SK-N-SH (cell line): ENCODE measurements around the gene ORC3. TPM values are rescaled to one million over a fixed set of nuclear protein-coding genes. Genes with fewer than 3 reads are reported as not detected.

Experiments used
- CTCF ChIA-PET: fragments of 300-600, 350-600 bp; formaldehyde crosslinking; extraction: SDS; loops from one replicate; lab custom pipeline; 2021; lab: Yijun Ruan, JAX
- POLR2A ChIA-PET: fragments of 350-600 bp; sonication (Branson Sonifier 250); formaldehyde crosslinking; extraction: SDS; loops from one replicate; lab custom pipeline; 2020; ENCODE audit warnings: antibody characterized with exemption, inconsistent platforms; lab: Yijun Ruan, JAX
- DNase-seq: peaks from one replicate; pipeline ENCODE4 v3.0.0; 2012
- H2AFZ ChIP-seq: fragments of 200-600 bp; sonication (generic); 2 replicates; pipeline ENCODE4 v1.8.1; 2016; ENCODE audit warnings: antibody characterized with exemption, mild to moderate bottlenecking, low read depth
- H3F3A ChIP-seq: fragments of 200-600 bp; sonication (generic); replicated peaks from 2 replicates; pipeline ENCODE3; 2016; ENCODE audit warnings: antibody characterized with exemption, mild to moderate bottlenecking; ENCODE audit not compliant: insufficient read depth
- H3K27ac ChIP-seq, 2 experiments: fragments of 200-500 bp in 1 of 2; fragments of 200-600 bp in 1 of 2; sonication (Bioruptor generic) in 1 of 2; sonication (generic), shearing (Covaris generic) in 1 of 2; 2 replicates each; pipeline versions ENCODE4 v1.5.1 to v1.6.1; 2014 to 2016; ENCODE audit warnings: low read depth in 2 of 2, inconsistent platforms in 1 of 2, low read length in 1 of 2, mild to moderate bottlenecking in 1 of 2, mixed read lengths in 1 of 2
- H3K27me3 ChIP-seq: fragments of 200-600 bp; sonication (generic), shearing (Covaris generic); 2 replicates; pipeline ENCODE4 v1.6.1; 2016; ENCODE audit warnings: mixed run types; ENCODE audit not compliant: insufficient read depth
- H3K36me3 ChIP-seq, 2 experiments: fragments of 200-500 bp in 1 of 2; fragments of 200-600 bp in 1 of 2; sonication (Bioruptor generic) in 1 of 2; sonication (generic) in 1 of 2; replicated peaks in 1 of 2; 2 replicates each; pipeline versions ENCODE3 to v1.5.1; 2014 to 2016; ENCODE audit warnings: low read length in 1 of 2, mild to moderate bottlenecking in 1 of 2; ENCODE audit not compliant: insufficient read depth in 2 of 2, control insufficient read depth in 1 of 2
- H3K4me1 ChIP-seq, 2 experiments: fragments of 200-500 bp in 1 of 2; fragments of 200-600 bp in 1 of 2; sonication (Bioruptor generic) in 1 of 2; sonication (generic), shearing (Covaris generic) in 1 of 2; 2 replicates each; pipeline versions ENCODE4 v1.5.1 to v1.6.1; 2014 to 2016; ENCODE audit warnings: low read depth in 1 of 2, low read length in 1 of 2, mixed run types in 1 of 2; ENCODE audit not compliant: insufficient read depth in 2 of 2, control insufficient read depth in 1 of 2
- H3K4me2 ChIP-seq: fragments of 200-600 bp; sonication (generic), shearing (Covaris generic); 2 replicates; pipeline ENCODE4 v1.6.1; 2017; ENCODE audit warnings: mixed run types
- H3K4me3 ChIP-seq, 2 experiments: fragments of 200-500 bp in 1 of 2; fragments of 200-600 bp in 1 of 2; sonication (Bioruptor generic) in 1 of 2; sonication (generic), shearing (Covaris generic) in 1 of 2; 2 replicates each; pipeline versions ENCODE4 v1.5.1 to v1.8.1; 2014 to 2016; ENCODE audit warnings: low read depth in 2 of 2, inconsistent platforms in 1 of 2, low read length in 1 of 2, mild to moderate bottlenecking in 1 of 2, mixed read lengths in 1 of 2, moderate library complexity in 1 of 2
- H3K79me2 ChIP-seq: fragments of 200-600 bp; sonication (generic); 2 replicates; pipeline ENCODE4 v1.8.1; 2017; ENCODE audit warnings: mild to moderate bottlenecking; ENCODE audit not compliant: insufficient read depth
- H3K9ac ChIP-seq: fragments of 200-600 bp; sonication (generic); 2 replicates; pipeline ENCODE4 v1.6.1; 2017; ENCODE audit warnings: mixed run types
- H3K9me2 ChIP-seq: fragments of 200-600 bp; sonication (generic); 2 replicates; pipeline ENCODE4 v1.6.1; 2017; ENCODE audit warnings: mixed run types
- H3K9me3 ChIP-seq: fragments of 200-600 bp; sonication (generic); 2 replicates; pipeline ENCODE4 v1.6.1; 2017; ENCODE audit warnings: mixed run types, mild to moderate bottlenecking, moderate library complexity
- H4K20me1 ChIP-seq: fragments of 200-600 bp; sonication (generic); 2 replicates; pipeline ENCODE4 v1.6.1; 2017; ENCODE audit warnings: mild to moderate bottlenecking, mixed run types; ENCODE audit not compliant: insufficient read depth
- CHD2 ChIP-seq: fragments of 150-350 bp; IDR thresholded peaks from 2 replicates; pipeline ENCODE4 v1.6.1; 2018; ENCODE audit warnings: low read length; ENCODE audit not compliant: partially characterized antibody
- CTCF ChIP-seq: fragments of 200-600 bp; sonication (generic); IDR thresholded peaks from 2 replicates; pipeline ENCODE4 v1.6.1; 2017; ENCODE audit warnings: antibody characterized with exemption, mild to moderate bottlenecking, moderate library complexity
- EZH2phosphoT487 ChIP-seq: fragments of 200-600 bp; sonication (generic); IDR thresholded peaks from 2 replicates; pipeline ENCODE4 v1.6.1; 2017; ENCODE audit warnings: low read depth, mixed run types, mild to moderate bottlenecking, antibody characterized with exemption, moderate library complexity, borderline replicate concordance
- FOSL2 ChIP-seq: IDR thresholded peaks from 2 replicates; pipeline ENCODE4 v1.4.0; 2012; ENCODE audit warnings: low read depth, mild to moderate bottlenecking, moderate library complexity, borderline replicate concordance
- GABPA ChIP-seq: IDR thresholded peaks from 2 replicates; pipeline ENCODE4 v1.4.0; 2012; ENCODE audit warnings: low read depth, mild to moderate bottlenecking
- GATA2 ChIP-seq: sonication (generic); formaldehyde crosslinking; IDR thresholded peaks from 2 replicates; pipeline ENCODE4 v1.5.0; 2020; ENCODE audit warnings: mild to moderate bottlenecking, missing genetic modification reagents
- MAX ChIP-seq: IDR thresholded peaks from 2 replicates; pipeline ENCODE4 v1.4.0; 2012; ENCODE audit warnings: low read depth
- MEF2A ChIP-seq: IDR thresholded peaks from 2 replicates; pipeline ENCODE4 v1.4.0; 2012; ENCODE audit warnings: low read depth, borderline replicate concordance
- MXI1 ChIP-seq: IDR thresholded peaks from 2 replicates; pipeline ENCODE4 v1.6.1; 2012; ENCODE audit warnings: mild to moderate bottlenecking, low read depth, low read length, improper control_type of control experiment
- NFIC ChIP-seq: IDR thresholded peaks from 2 replicates; pipeline ENCODE4 v1.4.0; 2012; ENCODE audit warnings: borderline replicate concordance
- NRF1 ChIP-seq: IDR thresholded peaks from 2 replicates; pipeline ENCODE4 v1.6.1; 2012; ENCODE audit warnings: low read depth, mild to moderate bottlenecking, low read length
- PBX3 ChIP-seq: IDR thresholded peaks from 2 replicates; pipeline ENCODE4; 2012
- POLR2AphosphoS5 ChIP-seq: IDR thresholded peaks from 2 replicates; pipeline ENCODE4 v1.6.1; 2012; ENCODE audit warnings: low read depth, low read length
- RCOR1 ChIP-seq: fragments of 150-350 bp; IDR thresholded peaks from 2 replicates; pipeline ENCODE4 v1.6.1; 2017; ENCODE audit warnings: antibody characterized with exemption, low read length
- RFX5 ChIP-seq: IDR thresholded peaks from 2 replicates; pipeline ENCODE4 v1.6.1; 2012; ENCODE audit warnings: mild to moderate bottlenecking, improper control_type of control experiment, low read length
- RXRA ChIP-seq: IDR thresholded peaks from 2 replicates; pipeline ENCODE4 v1.4.0; 2012; ENCODE audit warnings: low read depth, mild to moderate bottlenecking, borderline replicate concordance
- SIN3A ChIP-seq: IDR thresholded peaks from 2 replicates; pipeline ENCODE4 v1.6.1; 2012; ENCODE audit warnings: low read depth, mild to moderate bottlenecking, low read length, moderate library complexity, borderline replicate concordance
- TEAD4 ChIP-seq: IDR thresholded peaks from 2 replicates; pipeline ENCODE4 v1.4.0; 2012; ENCODE audit warnings: mild to moderate bottlenecking, borderline replicate concordance; ENCODE audit not compliant: insufficient read depth
- YY1 ChIP-seq: IDR thresholded peaks from 2 replicates; pipeline ENCODE4 v1.4.0; 2012; ENCODE audit warnings: low read depth, mild to moderate bottlenecking
- WGBS: methylation state at CpG from one replicate; pipeline ENCODE4 v1.1.6; 2017; ENCODE audit warnings: low lambda C conversion rate; 5-methylcytosine and 5-hydroxymethylcytosine counted together
- polyA plus RNA-seq, 3 experiments: library from polyadenylated mRNA; depleted of rRNA; stranded (reverse); fragments of >200 nt; gene quantifications; 2 replicates each; pipeline ENCODE4 v1.2.3, GENCODE V29; 2012
- TF ChIP-seq, protein P1 (sequence below): fragments of 150-350 bp; IDR thresholded peaks from 2 replicates; pipeline ENCODE4 v1.6.1; 2016; ENCODE audit warnings: mild to moderate bottlenecking, low read depth, low read length
- TF ChIP-seq, protein P2 (sequence below): IDR thresholded peaks from 2 replicates; pipeline ENCODE4 v1.4.0; 2012; ENCODE audit warnings: low read depth, borderline replicate concordance

Gene ORC3
- polyA plus RNA-seq, 1 of the 3 experiments (the other 2 are of a cell fraction) = 13.3 TPM

DNA sequence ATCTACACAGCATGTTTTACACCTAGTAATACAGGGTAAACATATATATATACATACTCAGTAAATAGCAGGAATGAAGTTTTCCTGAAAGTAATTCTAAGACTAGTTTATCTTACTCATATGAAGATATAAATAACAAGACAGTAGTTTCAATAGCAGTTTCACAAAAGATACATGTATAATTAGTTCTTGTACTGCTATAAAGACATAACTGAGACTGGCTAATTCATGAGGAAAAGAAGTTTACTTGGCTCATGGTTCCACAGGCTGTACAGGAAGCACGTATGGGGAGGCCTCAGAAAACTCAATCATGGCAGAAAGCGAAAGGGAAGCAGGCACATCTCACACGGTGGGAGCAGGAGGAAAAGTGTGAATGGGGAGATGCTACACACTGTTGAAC is 17.1 kb upstream of the ORC3 start:
- no peak overlapping the region for H3K4me3 ChIP-seq
- POLR2A ChIA-PET = no interaction called here
- no peak overlapping the region for H3K4me2 ChIP-seq
- CTCF ChIA-PET = interaction anchor here (0.7 kb wide), 1 partner anchor 12 kb away, joined by 3 read pairs; no protein-coding TSS in a partner anchor
- 95% methylated on average over 3 of the region's 3 CpGs for WGBS
- no peak overlapping the region for H3K27ac ChIP-seq
- H3K27me3 ChIP-seq = no peaks in the 10 kb centered on the region
- peaks cover 43% of the 10 kb centered on the region for H4K20me1 ChIP-seq
- peaks cover 11 to 17% of the 10 kb centered on the region in 2 experiments for H3K36me3 ChIP-seq
- DNase-seq = no peak
- H3K4me1 ChIP-seq = no peaks in the 10 kb centered on the region; a peak in 1 of 4 replicates
- no peak overlapping the region for H2AFZ ChIP-seq
- TF ChIP-seq POLR2AphosphoS5 = no peak
- no peak for TF ChIP-seq GATA2 (CRISPR knock-in tag)
- no peak for TF ChIP-seq EZH2phosphoT487
- H3K9ac ChIP-seq = no peak overlapping the region
- no peaks in the 10 kb centered on the region for H3K9me3 ChIP-seq
- no peaks in the 10 kb centered on the region for H3F3A ChIP-seq
- no peaks in the 10 kb centered on the region for H3K9me2 ChIP-seq
- peaks cover 98% of the 10 kb centered on the region for H3K79me2 ChIP-seq

DNA sequence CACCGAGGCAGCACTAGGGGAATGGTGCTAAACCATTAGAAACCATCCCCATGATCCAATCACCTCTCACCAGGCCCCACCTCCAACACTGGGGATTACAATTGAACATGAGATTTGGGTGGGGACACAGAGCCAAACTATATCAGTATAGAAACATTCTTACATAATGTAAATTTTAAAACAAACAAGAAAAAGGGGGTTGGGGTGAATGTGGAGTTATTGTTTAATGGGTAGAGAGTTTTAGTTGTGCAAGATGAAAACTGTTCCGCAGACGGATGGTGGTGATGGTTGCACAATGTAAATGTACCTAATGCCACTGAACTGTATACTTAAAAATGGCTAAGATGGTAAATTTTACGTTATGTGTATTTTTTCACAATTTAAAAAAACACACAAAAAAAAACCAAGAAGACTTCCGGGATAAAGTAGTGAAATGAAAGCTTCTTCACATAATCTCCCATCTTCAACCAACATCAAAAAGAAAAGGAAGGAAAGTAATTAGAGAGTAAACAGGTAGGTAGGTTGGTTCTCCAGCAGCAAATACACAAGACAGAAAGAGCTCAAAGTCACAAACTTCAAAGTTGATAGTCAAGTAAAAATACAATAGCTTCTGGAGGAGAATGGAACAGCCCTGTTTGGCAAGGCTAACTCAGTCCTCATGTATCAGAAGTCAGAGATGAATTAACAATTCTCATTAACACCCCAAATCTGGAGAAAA is 16.5 kb upstream of the ORC3 start:
- peaks cover 98% of the 10 kb centered on the region for H3K79me2 ChIP-seq
- WGBS = 96% methylated on average over 5 of the region's 5 CpGs
- no peaks in the 10 kb centered on the region for H3K9me2 ChIP-seq
- POLR2A ChIA-PET = no interaction called here
- H3K9ac ChIP-seq = no peak overlapping the region
- no peak overlapping the region for H3K4me2 ChIP-seq
- TF ChIP-seq PBX3 = no peak
- no peak for TF ChIP-seq FOSL2
- no peak for TF ChIP-seq SIN3A
- TF ChIP-seq CHD2 = no peak
- TF ChIP-seq MAX = no peak
- TF ChIP-seq CTCF = no peak
- no peak for TF ChIP-seq NFIC
- no peak for TF ChIP-seq RXRA
- TF ChIP-seq RFX5 = no peak
- no peak for TF ChIP-seq MEF2A
- TF ChIP-seq GATA2 (CRISPR knock-in tag) = no peak
- TF ChIP-seq EZH2phosphoT487 = no peak
- TF ChIP-seq, protein P1, sequence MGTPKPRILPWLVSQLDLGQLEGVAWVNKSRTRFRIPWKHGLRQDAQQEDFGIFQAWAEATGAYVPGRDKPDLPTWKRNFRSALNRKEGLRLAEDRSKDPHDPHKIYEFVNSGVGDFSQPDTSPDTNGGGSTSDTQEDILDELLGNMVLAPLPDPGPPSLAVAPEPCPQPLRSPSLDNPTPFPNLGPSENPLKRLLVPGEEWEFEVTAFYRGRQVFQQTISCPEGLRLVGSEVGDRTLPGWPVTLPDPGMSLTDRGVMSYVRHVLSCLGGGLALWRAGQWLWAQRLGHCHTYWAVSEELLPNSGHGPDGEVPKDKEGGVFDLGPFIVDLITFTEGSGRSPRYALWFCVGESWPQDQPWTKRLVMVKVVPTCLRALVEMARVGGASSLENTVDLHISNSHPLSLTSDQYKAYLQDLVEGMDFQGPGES = no peak
- no peak for TF ChIP-seq NRF1
- TF ChIP-seq RCOR1 = no peak
- no peak for TF ChIP-seq GABPA
- no peak for TF ChIP-seq MXI1
- TF ChIP-seq TEAD4 = no peak
- no peak for TF ChIP-seq YY1
- TF ChIP-seq, protein P2, sequence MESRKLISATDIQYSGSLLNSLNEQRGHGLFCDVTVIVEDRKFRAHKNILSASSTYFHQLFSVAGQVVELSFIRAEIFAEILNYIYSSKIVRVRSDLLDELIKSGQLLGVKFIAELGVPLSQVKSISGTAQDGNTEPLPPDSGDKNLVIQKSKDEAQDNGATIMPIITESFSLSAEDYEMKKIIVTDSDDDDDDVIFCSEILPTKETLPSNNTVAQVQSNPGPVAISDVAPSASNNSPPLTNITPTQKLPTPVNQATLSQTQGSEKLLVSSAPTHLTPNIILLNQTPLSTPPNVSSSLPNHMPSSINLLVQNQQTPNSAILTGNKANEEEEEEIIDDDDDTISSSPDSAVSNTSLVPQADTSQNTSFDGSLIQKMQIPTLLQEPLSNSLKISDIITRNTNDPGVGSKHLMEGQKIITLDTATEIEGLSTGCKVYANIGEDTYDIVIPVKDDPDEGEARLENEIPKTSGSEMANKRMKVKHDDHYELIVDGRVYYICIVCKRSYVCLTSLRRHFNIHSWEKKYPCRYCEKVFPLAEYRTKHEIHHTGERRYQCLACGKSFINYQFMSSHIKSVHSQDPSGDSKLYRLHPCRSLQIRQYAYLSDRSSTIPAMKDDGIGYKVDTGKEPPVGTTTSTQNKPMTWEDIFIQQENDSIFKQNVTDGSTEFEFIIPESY = no peak
- TF ChIP-seq, all 33 proteins: peak for 0
- Histone ChIP-seq H4K20me1 (peaks cover 44% of the 10 kb centered on the region), H3K4me3 (no peak overlapping the region), H3K36me3 (peaks cover 11 to 20% of the 10 kb centered on the region in 2 experiments), H3K4me1 (no peaks in the 10 kb centered on the region; a peak in 1 of 4 replicates), H2AFZ (no peak overlapping the region), H3K27me3 (no peaks in the 10 kb centered on the region), H3K27ac (no peak overlapping the region), H3F3A (no peaks in the 10 kb centered on the region), H3K9me3 (no peaks in the 10 kb centered on the region)
- no peak for DNase-seq
- CTCF ChIA-PET = interaction anchor here (0.7 kb wide), 1 partner anchor 11 kb away, joined by 3 read pairs; no protein-coding TSS in a partner anchor
